H9 (cell line): ENCODE results near the gene HHAT. TPM values are rescaled to one million over a fixed set of nuclear protein-coding genes. Genes with fewer than 3 reads are reported as not detected.

Experiments used
- DNase-seq: peaks from one replicate; pipeline ENCODE4 v3.0.0-alpha.2; 2017
- H2AFZ ChIP-seq: one replicate; pipeline ENCODE4 v1.6.1; 2013; ENCODE audit warnings: mild to moderate bottlenecking, low read length, control low read depth, moderate library complexity
- H2AK5ac ChIP-seq: 2 replicates; pipeline ENCODE4 v1.6.1; 2013; ENCODE audit warnings: low read length, control low read depth, mixed read lengths; ENCODE audit not compliant: insufficient read length
- H2BK120ac ChIP-seq: one replicate; pipeline ENCODE4 v1.6.1; 2013; ENCODE audit warnings: low read depth, mild to moderate bottlenecking, low read length, control low read depth, inconsistent platforms; ENCODE audit not compliant: poor library complexity, severe bottlenecking
- H2BK12ac ChIP-seq: 2 replicates; pipeline ENCODE4 v1.6.1; 2013; ENCODE audit warnings: low read length, control low read depth, mixed read lengths, low read depth; ENCODE audit not compliant: insufficient read length
- H2BK15ac ChIP-seq: 2 replicates; pipeline ENCODE4 v1.6.1; 2013; ENCODE audit warnings: low read depth, low read length, control low read depth
- H2BK20ac ChIP-seq: one replicate; pipeline ENCODE4 v1.6.1; 2013; ENCODE audit warnings: low read depth, mild to moderate bottlenecking, low read length, control low read depth, inconsistent platforms; ENCODE audit not compliant: poor library complexity, severe bottlenecking
- H2BK5ac ChIP-seq: 2 replicates; pipeline ENCODE4 v1.6.1; 2013; ENCODE audit warnings: low read length, control low read depth, mixed read lengths; ENCODE audit not compliant: insufficient read length
- H3K14ac ChIP-seq: 2 replicates; pipeline ENCODE4 v1.6.1; 2013; ENCODE audit warnings: low read length, control low read depth; ENCODE audit not compliant: insufficient read depth
- H3K18ac ChIP-seq: 2 replicates; pipeline ENCODE4 v1.6.1; 2013; ENCODE audit warnings: low read depth, mild to moderate bottlenecking, mixed read lengths, low read length, control low read depth; ENCODE audit not compliant: insufficient read length
- H3K23ac ChIP-seq: 2 replicates; pipeline ENCODE4 v1.6.1; 2013; ENCODE audit warnings: low read length, control low read depth, mixed read lengths, low read depth; ENCODE audit not compliant: insufficient read length
- H3K23me2 ChIP-seq: 2 replicates; pipeline ENCODE4 v1.6.1; 2013; ENCODE audit warnings: low read depth, mild to moderate bottlenecking, mixed read lengths, low read length, control low read depth; ENCODE audit not compliant: insufficient read length, poor library complexity, severe bottlenecking
- H3K27ac ChIP-seq: 2 replicates; pipeline ENCODE4 v1.5.1; 2013; ENCODE audit warnings: low read length, control low read depth, mixed read lengths, low read depth; ENCODE audit not compliant: insufficient read length
- H3K27me3 ChIP-seq: 2 replicates; pipeline ENCODE4 v1.6.1; 2013; ENCODE audit warnings: low read length, control low read depth, inconsistent platforms; ENCODE audit not compliant: insufficient read depth
- H3K4ac ChIP-seq: 2 replicates; pipeline ENCODE4 v1.6.1; 2013; ENCODE audit warnings: low read depth, mild to moderate bottlenecking, control low read depth, inconsistent platforms, low read length, moderate library complexity
- H3K4me1 ChIP-seq: 2 replicates; pipeline ENCODE4 v1.6.1; 2013; ENCODE audit warnings: low read length, control low read depth, inconsistent platforms; ENCODE audit not compliant: insufficient read depth
- H3K4me2 ChIP-seq: 2 replicates; pipeline ENCODE4 v1.6.1; 2013; ENCODE audit warnings: low read length, control low read depth, mixed read lengths; ENCODE audit not compliant: insufficient read length, insufficient read depth
- H3K56ac ChIP-seq: 2 replicates; pipeline ENCODE4 v1.6.1; 2013; ENCODE audit warnings: low read depth, mild to moderate bottlenecking, mixed read lengths, low read length, control low read depth; ENCODE audit not compliant: insufficient read length
- H3K79me1 ChIP-seq: 2 replicates; pipeline ENCODE4 v1.6.1; 2013; ENCODE audit warnings: low read depth, mild to moderate bottlenecking, moderate library complexity, low read length, control low read depth, inconsistent platforms; ENCODE audit not compliant: insufficient read depth, poor library complexity, severe bottlenecking
- H3K79me2 ChIP-seq: 2 replicates; pipeline ENCODE4 v1.6.1; 2013; ENCODE audit warnings: low read length, control low read depth, inconsistent platforms; ENCODE audit not compliant: insufficient read depth
- H3K9ac ChIP-seq: 2 replicates; pipeline ENCODE4 v1.6.1; 2013; ENCODE audit warnings: low read length, control low read depth, mixed read lengths; ENCODE audit not compliant: insufficient read length; ENCODE audit errors: extremely low read depth
- H3K9me3 ChIP-seq: one replicate; pipeline ENCODE4 v1.6.1; 2013; ENCODE audit warnings: low read depth, low read length, inconsistent platforms; ENCODE audit not compliant: control insufficient read depth
- H3T11ph ChIP-seq: one replicate; pipeline ENCODE4 v1.6.1; 2013; ENCODE audit warnings: mild to moderate bottlenecking, low read length, control low read depth, inconsistent platforms
- H4K20me1 ChIP-seq: one replicate; pipeline ENCODE4 v1.6.1; 2013; ENCODE audit not compliant: control insufficient read depth, insufficient read length, insufficient read depth
- H4K5ac ChIP-seq: 2 replicates; pipeline ENCODE4 v1.6.1; 2013; ENCODE audit warnings: low read depth, mild to moderate bottlenecking, mixed read lengths, low read length, control low read depth; ENCODE audit not compliant: insufficient read length
- H4K8ac ChIP-seq: replicated peaks from 2 replicates; pipeline ENCODE4 v1.6.1; 2013; ENCODE audit warnings: low read length, control low read depth, mixed read lengths, low read depth; ENCODE audit not compliant: insufficient read length
- H4K91ac ChIP-seq: 2 replicates; pipeline ENCODE4 v1.6.1; 2013; ENCODE audit warnings: low read depth, mild to moderate bottlenecking, moderate library complexity, mixed read lengths, low read length, control low read depth; ENCODE audit not compliant: insufficient read length
- H3K27ac Mint-ChIP-seq, 3 experiments: 2 replicates in 2 of 3; 3 replicates in 1 of 3; pipeline ENCODE4 v1.8.0; 2020 to 2021; ENCODE audit warnings: mixed read lengths in 3 of 3, mild to moderate bottlenecking in 1 of 3, moderate library complexity in 1 of 3
- H3K27me3 Mint-ChIP-seq: 2 replicates; pipeline ENCODE4 v1.8.0; 2021; ENCODE audit warnings: low read depth, mild to moderate bottlenecking, moderate library complexity, mixed read lengths
- H3K36me3 Mint-ChIP-seq, 3 experiments: 2 replicates in 2 of 3; 3 replicates in 1 of 3; pipeline ENCODE4 v1.8.0; 2020 to 2021; ENCODE audit warnings: low read depth in 3 of 3, mixed read lengths in 3 of 3; ENCODE audit not compliant: insufficient read depth in 1 of 3
- H3K4me1 Mint-ChIP-seq, 2 experiments: 2 replicates each; pipeline ENCODE4 v1.8.0; 2020; ENCODE audit warnings: mixed read lengths in 2 of 2
- H3K4me3 Mint-ChIP-seq, 2 experiments: 2 replicates in 1 of 2; 3 replicates in 1 of 2; pipeline ENCODE4 v1.8.0; 2020 to 2021; ENCODE audit warnings: mild to moderate bottlenecking in 2 of 2, mixed read lengths in 2 of 2, moderate library complexity in 1 of 2
- H3K9me3 Mint-ChIP-seq, 2 experiments: 2 replicates in 1 of 2; 3 replicates in 1 of 2; pipeline ENCODE4 v1.8.0; 2020; ENCODE audit warnings: mild to moderate bottlenecking in 2 of 2, mixed read lengths in 2 of 2, moderate library complexity in 1 of 2
- WGBS: extraction: QIAGEN DNeasy Blood & Tissue Kit; methylation state at CpG from one replicate; pipeline ENCODE4 v1.1.7; 2013; ENCODE audit warnings: missing lambda C conversion rate, low lambda C conversion rate, mixed read lengths; ENCODE audit not compliant: insufficient read length; ENCODE audit errors: extremely low coverage; 5-methylcytosine and 5-hydroxymethylcytosine counted together
- total RNA-seq: library from RNA; stranded (reverse); gene quantifications from 2 replicates; pipeline ENCODE4 v1.2.1, GENCODE V29; 2021
- TF ChIP-seq, protein P1 (sequence below): fragments of 200-600 bp; sonication (generic); conservative IDR thresholded peaks from 3 replicates; pipeline ENCODE4 v1.8.0; 2021; ENCODE audit warnings: antibody characterized with exemption, mild to moderate bottlenecking

Gene HHAT
- total RNA-seq, 1 experiment from 2014 or later: 0.48 TPM

GRCh38 chr1:210558302-210558701 is 229.6 kb downstream of the HHAT start:
- TF ChIP-seq, protein P1, sequence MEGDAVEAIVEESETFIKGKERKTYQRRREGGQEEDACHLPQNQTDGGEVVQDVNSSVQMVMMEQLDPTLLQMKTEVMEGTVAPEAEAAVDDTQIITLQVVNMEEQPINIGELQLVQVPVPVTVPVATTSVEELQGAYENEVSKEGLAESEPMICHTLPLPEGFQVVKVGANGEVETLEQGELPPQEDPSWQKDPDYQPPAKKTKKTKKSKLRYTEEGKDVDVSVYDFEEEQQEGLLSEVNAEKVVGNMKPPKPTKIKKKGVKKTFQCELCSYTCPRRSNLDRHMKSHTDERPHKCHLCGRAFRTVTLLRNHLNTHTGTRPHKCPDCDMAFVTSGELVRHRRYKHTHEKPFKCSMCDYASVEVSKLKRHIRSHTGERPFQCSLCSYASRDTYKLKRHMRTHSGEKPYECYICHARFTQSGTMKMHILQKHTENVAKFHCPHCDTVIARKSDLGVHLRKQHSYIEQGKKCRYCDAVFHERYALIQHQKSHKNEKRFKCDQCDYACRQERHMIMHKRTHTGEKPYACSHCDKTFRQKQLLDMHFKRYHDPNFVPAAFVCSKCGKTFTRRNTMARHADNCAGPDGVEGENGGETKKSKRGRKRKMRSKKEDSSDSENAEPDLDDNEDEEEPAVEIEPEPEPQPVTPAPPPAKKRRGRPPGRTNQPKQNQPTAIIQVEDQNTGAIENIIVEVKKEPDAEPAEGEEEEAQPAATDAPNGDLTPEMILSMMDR: no peak
- Histone ChIP-seq H3K79me1 (no peaks in the 10 kb centered on the region), H3K27me3 (no peaks in the 10 kb centered on the region), H3K27ac (no peak overlapping the region), H2AK5ac (no peak overlapping the region), H4K91ac (no peak overlapping the region), H3K23ac (no peak overlapping the region), H3K4me2 (no peak overlapping the region), H4K5ac (no peak overlapping the region), H3K56ac (no peak overlapping the region), H3K14ac (no peak overlapping the region), H3K9me3 (no peaks in the 10 kb centered on the region), H3K79me2 (no peaks in the 10 kb centered on the region), H3K23me2 (no peaks in the 10 kb centered on the region), H3K4ac (no peak overlapping the region), H2BK5ac (no peak overlapping the region), H2BK120ac (no peak overlapping the region), H4K20me1 (no peaks in the 10 kb centered on the region), H2BK15ac (no peak overlapping the region), H2BK12ac (no peak overlapping the region), H2BK20ac (no peak overlapping the region), H3K18ac (no peak overlapping the region), H3K4me1 (no peaks in the 10 kb centered on the region), H2AFZ (no peak overlapping the region), H3K9ac (no peak overlapping the region), H4K8ac (no peak overlapping the region), H3T11ph (no peak overlapping the region)
- no peak for DNase-seq
- Mint-ChIP-seq H3K27ac (no peak overlapping the region), H3K4me1 (no peaks in the 10 kb centered on the region), H3K27me3 (no peaks in the 10 kb centered on the region), H3K4me3 (no peak overlapping the region), H3K36me3 (no peaks in the 10 kb centered on the region), H3K9me3 (no peaks in the 10 kb centered on the region)
- WGBS: no CpG with 5 or more reads among the region's 1 CpG
